Adrenal gland (tissue), 12 donors: Measurements from ENCODE around the gene CHKA. TPM values are rescaled to one million over a fixed set of nuclear protein-coding genes. Genes with fewer than 3 reads are reported as not detected.

Experiments
- DNase-seq, 7 donors: peaks; one replicate each; pipeline ENCODE4 v3.0.0-alpha.2; 2019 to 2020
- H3K27ac ChIP-seq, 5 donors: fragments of 200-600 bp; sonication (generic) in 4 of 5; 1 replicate in 3 of 5; 2 replicates in 2 of 5; pipeline versions ENCODE4 v1.5.1 to v1.8.0; 2016 to 2020; ENCODE audit warnings: mild to moderate bottlenecking in 1 of 5
- H3K27me3 ChIP-seq: fragments of 200-600 bp; 2 replicates; pipeline ENCODE4 v1.8.0; 2021
- H3K36me3 ChIP-seq, 2 donors: fragments of 200-600 bp; replicated peaks in 1 of 2; 1 replicate in 1 of 2; 2 replicates in 1 of 2; pipeline versions ENCODE4 v1.5.1 to v1.8.0; 2018 to 2022
- H3K4me1 ChIP-seq, 2 donors: fragments of 200-600 bp; replicated peaks in 1 of 2; 1 replicate in 1 of 2; 2 replicates in 1 of 2; pipeline versions ENCODE4 v1.5.1 to v1.8.0; 2018 to 2021
- H3K4me3 ChIP-seq, 4 donors: fragments of 200-600 bp; sonication (generic) in 3 of 4; one replicate each; pipeline ENCODE4 v1.5.1; 2016 to 2018
- H3K9me3 ChIP-seq, 3 donors: fragments of 200-600 bp; sonication (generic) in 1 of 3; replicated peaks in 1 of 3; 1 replicate in 2 of 3; 2 replicates in 1 of 3; pipeline versions ENCODE4 v1.5.1 to v1.8.0; 2016 to 2021
- POLR2A ChIP-seq, 2 donors: fragments of 450-650 bp; IDR thresholded peaks; one replicate each; pipeline ENCODE4 v1.6.1; 2017; ENCODE audit warnings: antibody characterized with exemption in 2 of 2, mild to moderate bottlenecking in 2 of 2, moderate library complexity in 1 of 2
- WGBS, 4 donors: extraction: QIAGEN DNeasy Blood & Tissue Kit in 2 of 4; methylation state at CpG; one replicate each; pipeline versions ENCODE4 v1.1.5 to v1.1.7; 2013 to 2017; 5-methylcytosine and 5-hydroxymethylcytosine counted together
- intact Hi-C, 2 donors: fragments of 100-400 bp; cut with DNase I; formaldehyde crosslinking; loops; one replicate each; pipeline versions ENCODE4 v1.14.1 to v1.15.0; 2022 to 2023
- polyA plus RNA-seq, 3 donors: library from polyadenylated mRNA; stranded (reverse); fragments of 200-250 nt in 2 of 3; fragments of 350-450 nt in 1 of 3; fragmentation: Illumina TruSeq in 1 of 3; extraction: RNeasy Lipid Tissue Mini Kit (QIAGEN cat#74804) in 1 of 3; gene quantifications; one replicate each; pipeline ENCODE4 v1.2.3, GENCODE V29; 2013 to 2014
- total RNA-seq, 9 donors: library from RNA; depleted of rRNA in 4 of 9; stranded (reverse); fragments of >200 nt in 4 of 9; fragments of 120-200 nt in 1 of 9; fragmentation: NEBNext Ultra II Directional in 1 of 9; extraction: Animal tissue kit (Norgen Biotek cat#: 25700) in 1 of 9; gene quantifications; one replicate each; pipeline versions ENCODE4 v1.1.0 to v1.2.4, GENCODE V29; 2013 to 2023
- TF ChIP-seq, protein P1 (sequence below), 6 experiments: fragments of 450-650 bp in 4 of 6; fragments of 200-600 bp in 2 of 6; sonication (generic) in 1 of 6; IDR thresholded peaks; 1 replicate in 5 of 6; 2 replicates in 1 of 6; pipeline versions ENCODE4 v1.5.1 to v1.8.0; 2016 to 2021; ENCODE audit warnings: antibody characterized with exemption in 6 of 6, mild to moderate bottlenecking in 2 of 6, moderate library complexity in 1 of 6
- donor health status: healthy with polysubstance abuse.
- donor health status: Bipolar disorder and iron deficiency.
- donor health status: DM: yes; HTN: yes; CAD: no.
- donor health status: DM: no; HTN: no; CAD: no.
- donor health status: DM: no; HTN: no; CAD: no.
- donor health status: DM: yes; HTN: yes; CAD: no.

The CHKA gene
- total and polyA plus RNA-seq, 12 donors = 26.6 to 105 (median 54.6) TPM

GRCh38 chr11:68136866-68137265 lies 15.7 kb upstream of the CHKA start:
- H3K36me3 ChIP-seq = no peaks in the 10 kb centered on the region
- peaks cover 7 to 8% of the 10 kb centered on the region in 2 donors for H3K4me1 ChIP-seq
- no peak for TF ChIP-seq POLR2A (IDR thresholded peaks at IDR 0.05)
- TF ChIP-seq, protein P1, sequence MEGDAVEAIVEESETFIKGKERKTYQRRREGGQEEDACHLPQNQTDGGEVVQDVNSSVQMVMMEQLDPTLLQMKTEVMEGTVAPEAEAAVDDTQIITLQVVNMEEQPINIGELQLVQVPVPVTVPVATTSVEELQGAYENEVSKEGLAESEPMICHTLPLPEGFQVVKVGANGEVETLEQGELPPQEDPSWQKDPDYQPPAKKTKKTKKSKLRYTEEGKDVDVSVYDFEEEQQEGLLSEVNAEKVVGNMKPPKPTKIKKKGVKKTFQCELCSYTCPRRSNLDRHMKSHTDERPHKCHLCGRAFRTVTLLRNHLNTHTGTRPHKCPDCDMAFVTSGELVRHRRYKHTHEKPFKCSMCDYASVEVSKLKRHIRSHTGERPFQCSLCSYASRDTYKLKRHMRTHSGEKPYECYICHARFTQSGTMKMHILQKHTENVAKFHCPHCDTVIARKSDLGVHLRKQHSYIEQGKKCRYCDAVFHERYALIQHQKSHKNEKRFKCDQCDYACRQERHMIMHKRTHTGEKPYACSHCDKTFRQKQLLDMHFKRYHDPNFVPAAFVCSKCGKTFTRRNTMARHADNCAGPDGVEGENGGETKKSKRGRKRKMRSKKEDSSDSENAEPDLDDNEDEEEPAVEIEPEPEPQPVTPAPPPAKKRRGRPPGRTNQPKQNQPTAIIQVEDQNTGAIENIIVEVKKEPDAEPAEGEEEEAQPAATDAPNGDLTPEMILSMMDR (IDR thresholded peaks at IDR 0.05) = no peak
- no peaks in the 10 kb centered on the region for H3K27me3 ChIP-seq
- no peaks in the 10 kb centered on the region for H3K9me3 ChIP-seq
- peak in 3 of 7 donors; percentile 5 to 35 (median 11) for DNase-seq
- intact Hi-C loops = no loop called here
- H3K27ac ChIP-seq = no peak overlapping the region
- WGBS, 4 donors = 89 to 96% (median 93%) methylated on average over 8 of the region's 8 CpGs
- no peak overlapping the region for H3K4me3 ChIP-seq

DNA sequence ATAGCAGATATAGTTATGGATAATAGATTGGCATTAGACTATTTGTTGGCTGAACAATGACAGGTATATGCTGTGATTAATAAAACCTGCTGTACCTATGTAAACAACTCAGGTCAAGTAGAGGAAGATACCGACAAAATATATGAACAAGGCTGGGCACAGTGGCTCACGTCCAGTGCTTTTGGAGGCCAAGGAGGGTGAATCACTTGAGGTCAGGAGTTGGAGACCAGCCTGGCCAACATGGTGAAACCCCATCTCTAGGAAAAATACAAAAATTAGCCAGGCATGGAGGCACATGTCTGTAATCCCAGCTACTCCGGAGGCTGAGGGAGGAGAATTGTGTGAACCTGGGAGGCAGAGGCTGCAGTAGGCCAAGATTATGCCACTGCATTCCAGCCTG lies 14.0 kb upstream of the CHKA start:
- intact Hi-C loops = no loop called here
- no peaks in the 10 kb centered on the region for H3K4me1 ChIP-seq
- no peaks in the 10 kb centered on the region for H3K9me3 ChIP-seq
- no peaks in the 10 kb centered on the region for H3K27me3 ChIP-seq
- H3K36me3 ChIP-seq = no peaks in the 10 kb centered on the region
- H3K4me3 ChIP-seq = no peak overlapping the region
- TF ChIP-seq, protein P1 (IDR thresholded peaks at IDR 0.05) = no peak
- DNase-seq = peak in 5 of 7 donors; percentile 22 to 66 (median 61)
- 35 to 47% (median 44%) methylated on average over 3 of the region's 3 CpGs for WGBS, 4 donors
- H3K27ac ChIP-seq = peak overlapping the region in 1 of 5 donors; percentile 40

DNA sequence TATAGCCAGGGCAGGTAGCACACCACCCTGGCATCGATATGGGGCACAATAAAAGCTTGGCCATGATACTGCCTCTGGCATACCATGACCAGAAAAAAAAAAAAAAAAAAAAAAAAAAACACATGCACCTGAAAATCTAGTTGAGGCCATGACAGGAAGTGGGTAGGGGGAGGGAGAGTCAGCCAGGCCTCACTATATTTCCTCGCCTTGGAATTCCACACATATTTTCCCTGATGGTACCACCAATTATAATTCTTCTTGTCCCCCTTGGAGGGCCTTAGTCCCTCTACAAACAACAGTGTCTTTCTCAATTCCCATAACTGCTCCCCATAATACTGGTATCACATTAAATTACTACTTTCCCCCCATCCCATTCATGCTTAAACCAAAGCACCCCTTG lies 12.6 kb upstream of the CHKA start:
- DNase-seq = peak in 1 of 7 donors; percentile 3
- H3K4me1 ChIP-seq = peaks cover 5 to 8% of the 10 kb centered on the region in 2 donors
- 79 to 93% (median 88%) methylated on average over 2 of the region's 2 CpGs for WGBS, 4 donors

DNA sequence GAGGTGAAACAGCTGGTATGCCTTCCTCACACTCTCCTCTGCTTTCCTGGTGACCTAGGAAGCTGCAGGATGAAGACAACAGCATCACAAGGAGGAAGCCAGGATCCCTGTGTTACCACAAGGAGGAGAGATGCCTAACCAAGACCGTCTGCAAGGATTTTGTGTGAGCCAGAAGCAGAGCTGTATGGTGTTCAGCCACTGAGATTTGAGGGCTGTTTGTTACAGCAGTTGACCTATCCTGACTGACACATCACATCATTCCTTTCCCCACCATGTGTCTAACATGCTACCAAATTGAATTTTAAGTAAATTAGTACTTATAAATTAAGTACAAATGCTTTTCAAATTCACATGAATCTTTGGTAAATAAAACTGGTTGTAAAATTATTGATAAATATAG lies 8.9 kb upstream of the CHKA start:
- TF ChIP-seq, protein P1 (IDR thresholded peaks at IDR 0.05) = no peak
- no peak for TF ChIP-seq POLR2A (IDR thresholded peaks at IDR 0.05)
- H3K36me3 ChIP-seq = no peaks in the 10 kb centered on the region
- 91 to 100% (median 93%) methylated on average over 1 of the region's 1 CpG for WGBS, 4 donors
- DNase-seq = no peak
- intact Hi-C loops = no loop called here
- H3K4me1 ChIP-seq = peaks cover 20 to 23% of the 10 kb centered on the region in 2 donors
- no peak overlapping the region for H3K4me3 ChIP-seq
- no peaks in the 10 kb centered on the region for H3K27me3 ChIP-seq
- H3K27ac ChIP-seq = no peak overlapping the region
- no peaks in the 10 kb centered on the region for H3K9me3 ChIP-seq

More for the DNA sequence above, 12.6 kb upstream of the CHKA start:
- TF ChIP-seq POLR2A (IDR thresholded peaks at IDR 0.05) = no peak
- TF ChIP-seq, protein P1 (IDR thresholded peaks at IDR 0.05) = no peak
- intact Hi-C loops = no loop called here
- Histone ChIP-seq H3K9me3 (no peaks in the 10 kb centered on the region), H3K4me3 (no peak overlapping the region), H3K27me3 (no peaks in the 10 kb centered on the region), H3K27ac (no peak overlapping the region), H3K36me3 (no peaks in the 10 kb centered on the region)
